GM10248 (cell line): ENCODE measurements around the gene AFAP1.

Experiments used
- CTCF ChIA-PET: fragments of 300-600 bp; sonication (Branson Sonifier 250); formaldehyde crosslinking; extraction: SDS; loops from one replicate; lab custom pipeline; 2021; ENCODE audit warnings: antibody characterized with exemption; lab: Yijun Ruan, JAX
- POLR2A ChIA-PET: fragments of 350-650 bp; sonication (Branson Sonifier 250); formaldehyde crosslinking; extraction: SDS; loops from one replicate; lab custom pipeline; 2020; ENCODE audit warnings: antibody characterized with exemption; lab: Yijun Ruan, JAX
- DNase-seq: peaks from one replicate; pipeline ENCODE4 v3.0.0; 2012; ENCODE audit errors: extremely low spot score
- TF ChIP-seq, protein P1 (sequence below): IDR thresholded peaks from 2 replicates; pipeline ENCODE4 v1.5.1; 2012; ENCODE audit warnings: mild to moderate bottlenecking, low read depth; ENCODE audit errors: extremely low read depth, missing control alignments, control extremely low read depth

AFAP1 gene

DNA sequence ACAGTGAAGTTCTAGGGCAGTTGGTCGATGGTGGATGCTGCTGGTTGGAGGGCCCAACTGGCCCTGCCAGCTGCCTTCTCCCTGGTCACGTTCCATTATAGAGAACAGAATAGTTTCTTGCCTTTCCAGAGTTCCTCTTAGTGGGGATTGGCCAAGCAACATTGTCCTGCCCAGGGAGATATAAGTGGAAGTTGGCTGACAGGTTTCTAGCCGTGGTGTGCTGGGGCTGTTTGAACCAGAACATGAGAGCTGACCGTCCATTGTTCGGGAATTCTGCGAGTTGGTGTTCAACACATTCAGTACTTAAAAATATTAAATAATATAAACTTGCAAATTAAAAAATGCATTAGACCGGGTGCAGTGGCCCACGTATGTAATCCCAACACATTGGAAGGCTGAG lies 3.5 kb upstream of the AFAP1 start:
- CTCF ChIA-PET, result interaction anchor here (1.6 kb wide), 1 partner anchor 138 kb away, joined by 3 read pairs; no protein-coding TSS in a partner anchor
- POLR2A ChIA-PET, result no interaction called here
- no peak for DNase-seq
- TF ChIP-seq, protein P1, sequence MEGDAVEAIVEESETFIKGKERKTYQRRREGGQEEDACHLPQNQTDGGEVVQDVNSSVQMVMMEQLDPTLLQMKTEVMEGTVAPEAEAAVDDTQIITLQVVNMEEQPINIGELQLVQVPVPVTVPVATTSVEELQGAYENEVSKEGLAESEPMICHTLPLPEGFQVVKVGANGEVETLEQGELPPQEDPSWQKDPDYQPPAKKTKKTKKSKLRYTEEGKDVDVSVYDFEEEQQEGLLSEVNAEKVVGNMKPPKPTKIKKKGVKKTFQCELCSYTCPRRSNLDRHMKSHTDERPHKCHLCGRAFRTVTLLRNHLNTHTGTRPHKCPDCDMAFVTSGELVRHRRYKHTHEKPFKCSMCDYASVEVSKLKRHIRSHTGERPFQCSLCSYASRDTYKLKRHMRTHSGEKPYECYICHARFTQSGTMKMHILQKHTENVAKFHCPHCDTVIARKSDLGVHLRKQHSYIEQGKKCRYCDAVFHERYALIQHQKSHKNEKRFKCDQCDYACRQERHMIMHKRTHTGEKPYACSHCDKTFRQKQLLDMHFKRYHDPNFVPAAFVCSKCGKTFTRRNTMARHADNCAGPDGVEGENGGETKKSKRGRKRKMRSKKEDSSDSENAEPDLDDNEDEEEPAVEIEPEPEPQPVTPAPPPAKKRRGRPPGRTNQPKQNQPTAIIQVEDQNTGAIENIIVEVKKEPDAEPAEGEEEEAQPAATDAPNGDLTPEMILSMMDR, result no peak

DNA sequence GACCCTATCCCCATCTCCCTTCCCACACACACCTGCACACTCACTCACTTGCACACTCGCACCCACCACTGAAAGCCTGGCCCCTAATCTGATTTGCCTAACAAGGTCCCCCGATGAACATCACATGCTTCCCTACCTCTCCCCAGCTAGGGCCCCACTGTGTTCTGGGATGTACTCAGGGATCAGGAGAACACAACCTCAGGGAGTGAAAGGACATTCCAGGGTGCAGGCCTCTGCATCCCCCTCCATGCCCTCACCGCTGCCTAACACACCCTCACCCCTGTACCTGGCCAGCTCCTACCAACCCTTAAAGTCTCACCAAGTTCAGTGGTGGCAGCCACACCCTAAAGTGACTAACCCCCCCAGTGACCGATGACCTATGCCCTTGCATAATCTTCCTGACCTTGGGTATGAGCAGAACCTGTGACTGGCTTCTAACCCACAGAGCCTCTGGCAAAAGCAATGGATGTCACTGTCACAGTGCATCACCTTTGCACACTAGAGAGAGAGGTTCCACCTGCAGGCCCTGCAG lies 2.4 kb upstream of the AFAP1 start:
- DNase-seq, result no peak
- ChIA-PET CTCF (interaction anchor here (0.7 kb wide), 1 partner anchor 25 kb away, joined by 3 read pairs; no protein-coding TSS in a partner anchor), POLR2A (no interaction called here)
- TF ChIP-seq, protein P1, result no peak

GRCh38 chr4:7941111-7941964 lies 1.7 kb upstream of the AFAP1 start:
- no peak for DNase-seq
- POLR2A ChIA-PET, result no interaction called here
- TF ChIP-seq, protein P1, result no peak
- CTCF ChIA-PET, result interaction anchor here (1.3 to 2.4 kb wide), 4 partner anchors 18 to 76 kb away, joined by 3 to 12 read pairs (median 4); no protein-coding TSS in a partner anchor

- ChIA-PET POLR2A (no interaction called here), CTCF (interaction anchor here (0.9 to 2.4 kb wide), 4 partner anchors 9 to 137 kb away, joined by 3 to 12 read pairs (median 6); no protein-coding TSS in a partner anchor)
- TF ChIP-seq, protein P1, result no peak
- DNase-seq, result no peak
Measured at GRCh38 chr4:7938609-7939376, 868 bp downstream of the AFAP1 start.

- DNase-seq, result no peak
- TF ChIP-seq, protein P1, result no peak
- CTCF ChIA-PET, result interaction anchor here (0.9 to 2.1 kb wide), 3 partner anchors 8 to 136 kb away, joined by 3 to 8 read pairs (median 3); no protein-coding TSS in a partner anchor
- POLR2A ChIA-PET, result no interaction called here
Measured at GRCh38 chr4:7938266-7938608, 1.4 kb downstream of the AFAP1 start.

- CTCF ChIA-PET, result interaction anchor here (1.3 kb wide), 1 partner anchor 10 kb away, joined by 4 read pairs; no protein-coding TSS in a partner anchor
- DNase-seq, result no peak
- TF ChIP-seq, protein P1, result no peak
- POLR2A ChIA-PET, result no interaction called here
Measured at GRCh38 chr4:7937006-7937405, 2.7 kb downstream of the AFAP1 start.
